ENCODE data around the gene RPP25L. TPM values are rescaled to one million over a fixed set of nuclear protein-coding genes. Genes with fewer than 3 reads are reported as not detected.

The RPP25L gene
- total and polyA plus RNA-seq, 9 of the 15 experiments (the other 6 are each of a cell fraction or from before 2014, with no cell fraction given): 16.3 to 43.7 (median 29.0) TPM

GRCh38 chr9:34611811-34612787, at the start of gene RPP25L (continued):
- TF ChIP-seq HCFC1 (IDR thresholded peaks at IDR 0.05; ENCODE audit: low read depth, low read length): peak; percentile 24; the same call in 1 of the 2 replicates
- no peak for TF ChIP-seq ZNF507 (tag; conservative IDR thresholded peaks at IDR 0.05)
- TF ChIP-seq UBTF (IDR thresholded peaks at IDR 0.05; ENCODE audit: borderline replicate concordance in 1 of 2, low read depth in 2 of 2, low read length in 2 of 2): peak in 1 of 2 experiments; percentile 64; a peak in 1 of 4 replicates
- TF ChIP-seq MYC (IDR thresholded peaks at IDR 0.05; ENCODE audit: low read depth, low read length): peak; percentile 79
- TF ChIP-seq MYC (CRISPR knock-in tag; IDR thresholded peaks at IDR 0.05; ENCODE audit: borderline replicate concordance, low read depth): no peak; the same call in 1 of the 2 replicates
- peak; percentile 21 for TF ChIP-seq SAP30 (IDR thresholded peaks at IDR 0.05; ENCODE audit: borderline replicate concordance, insufficient read depth, low read depth, low read length, poor library complexity, severe bottlenecking)
- peak; percentile 61 for TF ChIP-seq CXXC5 (CRISPR knock-in tag; IDR thresholded peaks at IDR 0.05)
- no peak for TF ChIP-seq PHB2 (IDR thresholded peaks at IDR 0.05; ENCODE audit: low read depth)
- TF ChIP-seq GTF2E2 (tag; IDR thresholded peaks at IDR 0.05): peak; percentile 69
- no peak for TF ChIP-seq SAFB2 (IDR thresholded peaks at IDR 0.05; ENCODE audit: borderline replicate concordance, low read depth, low read length, severe bottlenecking)
- no peak for TF ChIP-seq ZNF76 (CRISPR knock-in tag; IDR thresholded peaks at IDR 0.05; ENCODE audit: borderline replicate concordance)
- TF ChIP-seq ZEB2 (IDR thresholded peaks at IDR 0.05): no peak
- TF ChIP-seq POLR2G (IDR thresholded peaks at IDR 0.05; ENCODE audit: low read depth, low read length): peak; percentile 94
- TF ChIP-seq ESRRA (IDR thresholded peaks at IDR 0.05; ENCODE audit: borderline replicate concordance, low read depth): peak; percentile 36; the same call in 1 of the 2 replicates
- no peak for TF ChIP-seq THAP12 (CRISPR knock-in tag; IDR thresholded peaks at IDR 0.05)
- peak; percentile 47; the same call in 1 of the 2 replicates for TF ChIP-seq L3MBTL2 (IDR thresholded peaks at IDR 0.05)
- TF ChIP-seq BRF2 (IDR thresholded peaks at IDR 0.05; ENCODE audit: borderline replicate concordance, insufficient read depth, insufficient read length): no peak
- TF ChIP-seq POLR2H (tag; IDR thresholded peaks at IDR 0.05; ENCODE audit: low read depth): peak; percentile 72
- no peak for TF ChIP-seq KLF1 (tag; IDR thresholded peaks at IDR 0.05)
- TF ChIP-seq YY1 (IDR thresholded peaks at IDR 0.05; ENCODE audit: borderline replicate concordance in 1 of 3, control insufficient read depth in 1 of 3, extremely low read depth in 1 of 3, insufficient read depth in 3 of 3, insufficient read length in 1 of 3, insufficient replicate concordance in 2 of 3, low read depth in 1 of 3, low read length in 2 of 3): peak; percentile 49 to 95 (median 91)

Data from K562 (cell line).